IMR-90 (cell line): Measurements from ENCODE around the gene MED13. TPM values are rescaled to one million over a fixed set of nuclear protein-coding genes. Genes with fewer than 3 reads are reported as not detected.

Experiments used
- polyA plus RNA-seq, 3 experiments: library from polyadenylated mRNA; depleted of rRNA; stranded (reverse); fragments of >200 nt; gene quantifications; 2 replicates each; pipeline ENCODE4 v1.2.3, GENCODE V29; 2012; ENCODE audit warnings: low replicate concordance in 1 of 3
- total RNA-seq: library from RNA; depleted of rRNA; stranded (reverse); fragments of >200 nt; gene quantifications from 2 replicates; pipeline ENCODE4 v1.2.3, GENCODE V29; 2012; rRNA removed

The MED13 gene
- total and polyA plus RNA-seq, 2 of the 4 experiments (the other 2 are of a cell fraction): 9.7 to 67.2 TPM

Other genes starting within 250 kb of the MED13 start
- 19.7 and 34.4 TPM in 2 replicates for gene BRIP1, start 201.8 kb downstream of the MED13 start, total RNA-seq
- gene BRIP1, start 201.8 kb downstream of the MED13 start, polyA plus RNA-seq (2012; rRNA removed): 5.5 and 6.1 TPM in 2 replicates
- 17.4 and 19.4 TPM in 2 replicates for gene INTS2, start 137.3 kb downstream of the MED13 start, total RNA-seq
- gene INTS2, start 137.3 kb downstream of the MED13 start, polyA plus RNA-seq (2012; rRNA removed): 2.7 and 4.0 TPM in 2 replicates